CD1c-positive myeloid dendritic cell (primary cell): Measurements from ENCODE around the gene TENT5A.

Experiments
- DNase-seq: peaks from one replicate; pipeline ENCODE4 v3.0.0-alpha.2; 2016; ENCODE audit errors: extremely low spot score

The TENT5A gene

GRCh38 chr6:81771097-81771496 lies 18.6 kb upstream of the TENT5A start:
- no peak for DNase-seq

GRCh38 chr6:81770381-81770780 lies 17.9 kb upstream of the TENT5A start:
- no peak for DNase-seq

GRCh38 chr6:81769824-81770223 lies 17.3 kb upstream of the TENT5A start:
- no peak for DNase-seq

- DNase-seq, result no peak
These were observed 15.9 kb upstream of the TENT5A start for GRCh38 chr6:81768150-81768942.

- no peak for DNase-seq
These were observed 14.8 kb upstream of the TENT5A start for GRCh38 chr6:81767163-81767891.

- peak; percentile 61 for DNase-seq
These were observed 14.1 kb upstream of the TENT5A start for GRCh38 chr6:81766482-81767069.

- no peak for DNase-seq
These were observed 12.1 kb upstream of the TENT5A start for GRCh38 chr6:81764531-81764930.

GRCh38 chr6:81763968-81764367 lies 11.5 kb upstream of the TENT5A start:
- no peak for DNase-seq

GRCh38 chr6:81763051-81763450 lies 10.6 kb upstream of the TENT5A start:
- no peak for DNase-seq

- peak; percentile 52 for DNase-seq
These were observed 10.1 kb upstream of the TENT5A start for GRCh38 chr6:81762606-81763005.

- DNase-seq, result no peak
These were observed 9.7 kb upstream of the TENT5A start for GRCh38 chr6:81762132-81762531.

GRCh38 chr6:81761197-81761596 lies 8.7 kb upstream of the TENT5A start:
- DNase-seq, result no peak

- no peak for DNase-seq
These were observed 7.3 kb upstream of the TENT5A start for GRCh38 chr6:81759782-81760181.

- DNase-seq, result no peak
These were observed 5.7 kb upstream of the TENT5A start for GRCh38 chr6:81758221-81758620.

- DNase-seq, result no peak
These were observed 4.2 kb upstream of the TENT5A start for GRCh38 chr6:81756690-81757089.

- DNase-seq, result no peak
These were observed 3.1 kb upstream of the TENT5A start for GRCh38 chr6:81755551-81755950.

GRCh38 chr6:81754906-81755305 lies 2.4 kb upstream of the TENT5A start:
- DNase-seq, result no peak

GRCh38 chr6:81753711-81754577 lies 1.5 kb upstream of the TENT5A start:
- DNase-seq, result peak; percentile 93

- DNase-seq, result peak; percentile 98
These were observed 635 bp upstream of the TENT5A start for GRCh38 chr6:81752921-81753710.

- DNase-seq, result peak; percentile 74
These were observed 945 bp downstream of the TENT5A start for GRCh38 chr6:81751388-81752083.
